Activated CD8-positive, alpha-beta memory T cell treated with anti-CD3 and anti-CD28 coated beads, Interleukin-2, amount 50 U/mL, for 24 hours (primary cell): ENCODE measurements around the gene SPHK1.

Experiments
- DNase-seq: peaks from one replicate; pipeline ENCODE4 v3.0.0-alpha.2; 2020; ENCODE audit errors: extremely low read depth

The SPHK1 gene

GRCh38 chr17:76363107-76363842, 21.1 kb upstream of the SPHK1 start:
- DNase-seq = no peak

GRCh38 chr17:76365256-76365903, 19.0 kb upstream of the SPHK1 start:
- no peak for DNase-seq

GRCh38 chr17:76366247-76366646, 18.2 kb upstream of the SPHK1 start:
- no peak for DNase-seq

GRCh38 chr17:76367642-76368041, 16.8 kb upstream of the SPHK1 start:
- no peak for DNase-seq

GRCh38 chr17:76368545-76368944, 15.9 kb upstream of the SPHK1 start:
- no peak for DNase-seq

GRCh38 chr17:76369379-76369778, 15.0 kb upstream of the SPHK1 start:
- no peak for DNase-seq

- no peak for DNase-seq
Observed at GRCh38 chr17:76369804-76370203, 14.6 kb upstream of the SPHK1 start.

- no peak for DNase-seq
Observed at GRCh38 chr17:76370261-76370993, 14.0 kb upstream of the SPHK1 start.

- no peak for DNase-seq
Observed at GRCh38 chr17:76371656-76372628, 12.5 kb upstream of the SPHK1 start.

GRCh38 chr17:76376318-76377133, 7.9 kb upstream of the SPHK1 start:
- no peak for DNase-seq

- no peak for DNase-seq
Observed at GRCh38 chr17:76378548-76379274, 5.7 kb upstream of the SPHK1 start.

- no peak for DNase-seq
Observed at GRCh38 chr17:76379275-76379641, 5.2 kb upstream of the SPHK1 start.

- no peak for DNase-seq
Observed at GRCh38 chr17:76379646-76380376, 4.6 kb upstream of the SPHK1 start.

GRCh38 chr17:76381633-76382350, 2.6 kb upstream of the SPHK1 start:
- DNase-seq = no peak

GRCh38 chr17:76382351-76382802, 2.0 kb upstream of the SPHK1 start:
- DNase-seq = no peak

GRCh38 chr17:76382803-76383545, 1.4 kb upstream of the SPHK1 start:
- no peak for DNase-seq

- no peak for DNase-seq
Observed at GRCh38 chr17:76383546-76384221, 725 bp upstream of the SPHK1 start.
